Mammary epithelial cell (primary cell): ENCODE measurements around the gene JMY.

Experiments used
- CTCF ChIP-seq, 2 donors: IDR thresholded peaks in 1 of 2; conservative IDR thresholded peaks in 1 of 2; 2 replicates each; pipeline ENCODE4 v1.5.1; 2011 to 2012; ENCODE audit warnings: inconsistent platforms in 2 of 2, low read length in 2 of 2, mild to moderate bottlenecking in 2 of 2, control low read depth in 1 of 2, low read depth in 1 of 2; ENCODE audit not compliant: insufficient read depth in 1 of 2; ENCODE audit errors: extremely low read depth in 1 of 2
- EZH2 ChIP-seq: IDR thresholded peaks from 2 replicates; pipeline ENCODE4 v1.6.1; 2012; ENCODE audit warnings: low read length, inconsistent platforms, borderline replicate concordance

GRCh38 chr5:79236362-79236969, 535 bp downstream of the JMY start:
- TF ChIP-seq CTCF (conservative IDR thresholded peaks at IDR 0.05 in 1 of 2, IDR thresholded peaks at IDR 0.05 in 1 of 2; ENCODE audit: extremely low read depth in 1 of 2, insufficient read depth in 1 of 2, low read depth in 1 of 2, low read length in 2 of 2) (no peak), EZH2 (no peak)
